Heart left ventricle (tissue), 13 donors: ENCODE data around the gene RSRC2.

ENCODE experiments used
- POLR2A ChIP-seq, 2 donors: fragments of 450-650 bp; IDR thresholded peaks; one replicate each; pipeline ENCODE4 v1.6.1; 2017; ENCODE audit warnings: antibody characterized with exemption in 2 of 2, mild to moderate bottlenecking in 2 of 2, moderate library complexity in 2 of 2
- TF ChIP-seq, protein P1 (sequence below), 12 donors: fragments of 200-600 bp; sonication (generic) in 4 of 12; IDR thresholded peaks; one replicate each; pipeline versions ENCODE4 v1.5.0 to v1.8.0; 2018 to 2022; ENCODE audit warnings: antibody characterized with exemption in 12 of 12, mild to moderate bottlenecking in 5 of 12
- donor health status: ischemic (EF 13 %, LVEDD 7.1; RV severe dilation, severe dysfunction).
- donor health status: DM: no; HTN: yes; CAD: no.
- donor health status: DM: no; HTN: no; CAD: no.
- donor health status: ischemic (EF 25% LVEDD 6.9; RV normal size, moderate dysfunction).
- donor health status: ischemic (EF 25% LVEDD 5.7; RV mildly dilated, moderate dysfunction).
- donor health status: ischemic (EF 35%, LVEDD 5.7; RV mildly dilated, moderate dysfunction).
- donor health status: nonischemic (EF 11% LVEDD 7.7; RV severe dilation, severe dysfunction).
- donor health status: DM: yes; HTN: yes; CAD: no.
- donor health status: PGD.
- donor health status: ischemic (EF 29% LVEDD 5.4; RV normal size, mild dysfunction).
- donor health status: nonischemic (EF 23%, LVEDD 6.1; RV moderate dilation, normal function).

DNA sequence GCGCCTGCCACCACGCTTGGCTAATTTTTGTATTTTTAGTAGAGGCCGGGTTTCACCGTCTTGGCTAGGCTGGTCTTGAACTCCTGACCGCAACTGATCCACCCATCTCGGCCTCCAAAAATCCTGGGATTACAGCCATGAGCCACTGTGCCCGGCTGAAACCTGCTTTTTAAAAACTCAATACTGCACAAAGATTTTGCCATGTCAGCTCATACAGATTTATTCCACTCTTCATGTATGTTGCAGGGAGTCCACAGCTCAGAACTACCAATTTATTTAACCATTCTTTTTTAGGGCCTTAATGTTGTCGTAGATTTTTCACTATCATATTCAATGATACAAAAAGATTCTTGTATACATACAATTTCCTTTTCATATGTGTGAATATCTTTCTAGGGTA lies 46.0 kb downstream of the RSRC2 start:
- no peak for TF ChIP-seq POLR2A (IDR thresholded peaks at IDR 0.05)
- TF ChIP-seq, protein P1, sequence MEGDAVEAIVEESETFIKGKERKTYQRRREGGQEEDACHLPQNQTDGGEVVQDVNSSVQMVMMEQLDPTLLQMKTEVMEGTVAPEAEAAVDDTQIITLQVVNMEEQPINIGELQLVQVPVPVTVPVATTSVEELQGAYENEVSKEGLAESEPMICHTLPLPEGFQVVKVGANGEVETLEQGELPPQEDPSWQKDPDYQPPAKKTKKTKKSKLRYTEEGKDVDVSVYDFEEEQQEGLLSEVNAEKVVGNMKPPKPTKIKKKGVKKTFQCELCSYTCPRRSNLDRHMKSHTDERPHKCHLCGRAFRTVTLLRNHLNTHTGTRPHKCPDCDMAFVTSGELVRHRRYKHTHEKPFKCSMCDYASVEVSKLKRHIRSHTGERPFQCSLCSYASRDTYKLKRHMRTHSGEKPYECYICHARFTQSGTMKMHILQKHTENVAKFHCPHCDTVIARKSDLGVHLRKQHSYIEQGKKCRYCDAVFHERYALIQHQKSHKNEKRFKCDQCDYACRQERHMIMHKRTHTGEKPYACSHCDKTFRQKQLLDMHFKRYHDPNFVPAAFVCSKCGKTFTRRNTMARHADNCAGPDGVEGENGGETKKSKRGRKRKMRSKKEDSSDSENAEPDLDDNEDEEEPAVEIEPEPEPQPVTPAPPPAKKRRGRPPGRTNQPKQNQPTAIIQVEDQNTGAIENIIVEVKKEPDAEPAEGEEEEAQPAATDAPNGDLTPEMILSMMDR (IDR thresholded peaks at IDR 0.05), result no peak
